OCI-LY3 (cell line): ENCODE data around the gene PLD5.

ENCODE experiments used
- EZH2phosphoT487 ChIP-seq: fragments of 200-600 bp; shearing (Covaris generic); IDR thresholded peaks from 2 replicates; pipeline ENCODE4 v1.6.1; 2018; ENCODE audit warnings: antibody characterized with exemption, mixed run types, low read depth
- TF ChIP-seq, protein P1 (sequence below): fragments of 200-600, 300-600 bp; sonication (generic); IDR thresholded peaks from 2 replicates; pipeline ENCODE4 v1.5.1; 2014; ENCODE audit warnings: antibody characterized with exemption, low read length, low read depth

DNA sequence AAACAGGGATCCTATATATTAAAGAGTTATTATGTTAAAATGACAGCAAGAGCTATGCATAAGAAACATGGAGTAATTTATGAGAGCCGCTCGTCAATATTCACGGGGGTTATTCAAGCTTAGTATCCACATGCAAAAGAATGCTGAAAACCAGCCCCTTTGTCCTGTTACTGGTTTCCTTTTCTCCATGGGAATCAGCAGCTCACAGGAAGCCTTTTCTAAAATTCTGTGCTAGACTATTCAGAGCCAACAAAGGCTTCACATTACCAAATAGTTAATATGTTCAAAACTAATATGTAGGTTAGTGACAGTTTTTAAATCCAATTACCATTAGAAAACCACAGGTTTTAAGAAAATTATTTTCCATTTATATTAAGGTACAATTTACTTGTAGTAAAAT, 300.0 kb downstream of the PLD5 start:
- TF ChIP-seq, protein P1, sequence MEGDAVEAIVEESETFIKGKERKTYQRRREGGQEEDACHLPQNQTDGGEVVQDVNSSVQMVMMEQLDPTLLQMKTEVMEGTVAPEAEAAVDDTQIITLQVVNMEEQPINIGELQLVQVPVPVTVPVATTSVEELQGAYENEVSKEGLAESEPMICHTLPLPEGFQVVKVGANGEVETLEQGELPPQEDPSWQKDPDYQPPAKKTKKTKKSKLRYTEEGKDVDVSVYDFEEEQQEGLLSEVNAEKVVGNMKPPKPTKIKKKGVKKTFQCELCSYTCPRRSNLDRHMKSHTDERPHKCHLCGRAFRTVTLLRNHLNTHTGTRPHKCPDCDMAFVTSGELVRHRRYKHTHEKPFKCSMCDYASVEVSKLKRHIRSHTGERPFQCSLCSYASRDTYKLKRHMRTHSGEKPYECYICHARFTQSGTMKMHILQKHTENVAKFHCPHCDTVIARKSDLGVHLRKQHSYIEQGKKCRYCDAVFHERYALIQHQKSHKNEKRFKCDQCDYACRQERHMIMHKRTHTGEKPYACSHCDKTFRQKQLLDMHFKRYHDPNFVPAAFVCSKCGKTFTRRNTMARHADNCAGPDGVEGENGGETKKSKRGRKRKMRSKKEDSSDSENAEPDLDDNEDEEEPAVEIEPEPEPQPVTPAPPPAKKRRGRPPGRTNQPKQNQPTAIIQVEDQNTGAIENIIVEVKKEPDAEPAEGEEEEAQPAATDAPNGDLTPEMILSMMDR, result no peak
- no peak for TF ChIP-seq EZH2phosphoT487
